Measurements from ENCODE around the gene TNFSF11.

- TF ChIP-seq, protein P1, sequence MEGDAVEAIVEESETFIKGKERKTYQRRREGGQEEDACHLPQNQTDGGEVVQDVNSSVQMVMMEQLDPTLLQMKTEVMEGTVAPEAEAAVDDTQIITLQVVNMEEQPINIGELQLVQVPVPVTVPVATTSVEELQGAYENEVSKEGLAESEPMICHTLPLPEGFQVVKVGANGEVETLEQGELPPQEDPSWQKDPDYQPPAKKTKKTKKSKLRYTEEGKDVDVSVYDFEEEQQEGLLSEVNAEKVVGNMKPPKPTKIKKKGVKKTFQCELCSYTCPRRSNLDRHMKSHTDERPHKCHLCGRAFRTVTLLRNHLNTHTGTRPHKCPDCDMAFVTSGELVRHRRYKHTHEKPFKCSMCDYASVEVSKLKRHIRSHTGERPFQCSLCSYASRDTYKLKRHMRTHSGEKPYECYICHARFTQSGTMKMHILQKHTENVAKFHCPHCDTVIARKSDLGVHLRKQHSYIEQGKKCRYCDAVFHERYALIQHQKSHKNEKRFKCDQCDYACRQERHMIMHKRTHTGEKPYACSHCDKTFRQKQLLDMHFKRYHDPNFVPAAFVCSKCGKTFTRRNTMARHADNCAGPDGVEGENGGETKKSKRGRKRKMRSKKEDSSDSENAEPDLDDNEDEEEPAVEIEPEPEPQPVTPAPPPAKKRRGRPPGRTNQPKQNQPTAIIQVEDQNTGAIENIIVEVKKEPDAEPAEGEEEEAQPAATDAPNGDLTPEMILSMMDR (conservative IDR thresholded peaks at IDR 0.05; ENCODE audit: low read length) = no peak
- no peak for TF ChIP-seq EZH2phosphoT487 (IDR thresholded peaks at IDR 0.05; ENCODE audit: borderline replicate concordance, low read depth, low read length)
Measured at GRCh38 chr13:42626176-42626860, 52.4 kb downstream of the TNFSF11 start.
